Fibroblast of skin of left quadriceps (primary cell): ENCODE measurements around the gene CAMK2N2.

ENCODE experiments used
- DNase-seq, 2 experiments: peaks; one replicate each; pipeline ENCODE4 v3.0.0-alpha.2; 2013; ENCODE audit warnings: low read depth in 2 of 2

The CAMK2N2 gene

GRCh38 chr3:184222521-184222920, 38.8 kb downstream of the CAMK2N2 start:
- DNase-seq, result no peak

- DNase-seq, result no peak
Measured at GRCh38 chr3:184218814-184219213, 42.5 kb downstream of the CAMK2N2 start.

- no peak for DNase-seq
Measured at GRCh38 chr3:184211718-184212117, 49.6 kb downstream of the CAMK2N2 start.

- DNase-seq, result no peak
Measured at GRCh38 chr3:184211297-184211696, 50.1 kb downstream of the CAMK2N2 start.
